OCI-LY3 (cell line): ENCODE measurements around the gene SLC2A11.

Source experiments
- H2AFZ ChIP-seq: fragments of 200-600, 300-600 bp; shearing (Covaris generic); 2 replicates; pipeline ENCODE4 v1.6.0; 2014; ENCODE audit warnings: antibody characterized with exemption, low read depth, low read length
- H3K27ac ChIP-seq: fragments of 200-600, 300-600 bp; sonication (generic); 2 replicates; pipeline ENCODE4 v1.5.1; 2014; ENCODE audit warnings: mild to moderate bottlenecking, low read length, moderate library complexity, mixed read lengths
- H3K27me3 ChIP-seq: fragments of 200-600, 300-600 bp; sonication (generic); 2 replicates; pipeline ENCODE4 v1.6.1; 2014; ENCODE audit warnings: low read depth, low read length, mixed read lengths
- H3K36me3 ChIP-seq: fragments of 200-600, 300-600 bp; sonication (generic); replicated peaks from 2 replicates; pipeline ENCODE3; 2014; ENCODE audit warnings: low read depth, low read length, mixed read lengths
- H3K4me1 ChIP-seq: fragments of 300-600, 200-600 bp; sonication (generic); 2 replicates; pipeline ENCODE4 v1.6.1; 2014; ENCODE audit warnings: low read length, mixed read lengths
- H3K4me2 ChIP-seq: fragments of 200-600, 300-600 bp; sonication (generic); 2 replicates; pipeline ENCODE4 v1.6.1; 2014; ENCODE audit warnings: low read length, mixed read lengths
- H3K4me3 ChIP-seq: fragments of 300-600, 200-600 bp; sonication (generic); 2 replicates; pipeline ENCODE4 v1.5.1; 2014; ENCODE audit warnings: antibody characterized with exemption, mild to moderate bottlenecking, low read length, moderate library complexity
- H3K79me2 ChIP-seq: fragments of 300-600, 200-600 bp; shearing (Covaris generic); 2 replicates; pipeline ENCODE4 v1.6.1; 2014; ENCODE audit warnings: mild to moderate bottlenecking, low read length, mixed read lengths
- H3K9ac ChIP-seq: fragments of 300-600, 200-600 bp; shearing (Covaris generic); 2 replicates; pipeline ENCODE4 v1.6.0; 2014; ENCODE audit warnings: mild to moderate bottlenecking, low read length, moderate library complexity
- H3K9me3 ChIP-seq: fragments of 200-600, 300-600 bp; shearing (Covaris generic); 2 replicates; pipeline ENCODE4 v1.6.1; 2014; ENCODE audit warnings: low read length, mixed read lengths; ENCODE audit not compliant: insufficient read depth
- H4K20me1 ChIP-seq: fragments of 200-600, 300-600 bp; sonication (generic); 2 replicates; pipeline ENCODE4 v1.6.1; 2016; ENCODE audit warnings: low read length, mixed read lengths; ENCODE audit not compliant: insufficient read depth
- EZH2phosphoT487 ChIP-seq: fragments of 200-600 bp; shearing (Covaris generic); IDR thresholded peaks from 2 replicates; pipeline ENCODE4 v1.6.1; 2018; ENCODE audit warnings: antibody characterized with exemption, mixed run types, low read depth
- TF ChIP-seq, protein P1 (sequence below): fragments of 200-600, 300-600 bp; sonication (generic); IDR thresholded peaks from 2 replicates; pipeline ENCODE4 v1.5.1; 2014; ENCODE audit warnings: antibody characterized with exemption, low read length, low read depth

The SLC2A11 gene

DNA sequence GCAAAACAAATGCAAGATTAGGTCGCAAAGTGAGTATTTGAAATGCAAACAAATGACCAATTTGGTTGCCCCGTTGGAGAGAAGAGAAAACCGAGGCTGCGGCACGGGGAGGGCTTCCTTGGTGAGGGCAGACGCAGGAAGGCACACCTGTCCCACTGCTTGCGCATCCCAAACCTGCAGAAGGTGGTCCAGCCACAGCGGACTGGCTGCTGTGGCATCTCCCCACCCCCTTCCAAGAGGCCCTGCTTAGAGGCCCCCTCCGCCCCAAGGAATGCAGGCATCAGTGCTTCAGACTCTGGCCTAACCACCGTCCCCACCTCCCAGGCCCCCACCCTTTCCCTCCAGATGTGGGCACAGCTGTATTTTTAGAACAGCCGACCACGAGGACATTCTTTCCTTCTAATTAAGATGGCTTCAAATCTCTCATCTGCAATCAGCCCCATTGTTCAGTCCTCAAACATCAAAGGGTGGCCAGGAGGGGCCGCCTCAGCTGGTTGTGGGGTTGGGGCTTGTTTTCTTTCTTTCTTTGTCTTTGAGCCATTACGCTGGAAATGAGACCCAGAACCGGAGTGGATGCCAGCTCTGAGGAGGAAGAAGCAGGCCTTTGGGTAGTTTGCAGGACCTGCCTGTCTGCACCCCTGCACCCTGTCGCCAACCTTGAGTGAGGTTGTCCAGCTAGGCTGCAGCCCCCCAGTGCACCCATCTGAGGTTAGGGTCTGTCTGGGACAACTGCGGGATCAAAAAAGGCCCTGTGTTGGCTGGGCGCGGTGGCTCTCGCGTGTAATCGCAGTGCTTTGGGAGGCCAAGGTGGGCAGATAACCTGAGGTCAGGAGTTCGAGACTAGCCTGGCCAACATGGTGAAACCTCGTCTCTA is 9.4 kb upstream of the SLC2A11 start:
- Histone ChIP-seq H3K4me1 (peaks cover 68% of the 10 kb centered on the region), H3K4me3 (no peak overlapping the region), H3K9me3 (no peaks in the 10 kb centered on the region), H3K27ac (no peak overlapping the region), H3K79me2 (no peaks in the 10 kb centered on the region), H4K20me1 (no peaks in the 10 kb centered on the region), H3K27me3 (0 out of 2 replicates have a peak, but pooled peaks cover 3% of the 10 kb centered on the region), H3K4me2 (peak overlapping the region; percentile 37), H2AFZ (no peak overlapping the region), H3K9ac (no peak overlapping the region), H3K36me3 (no peaks in the 10 kb centered on the region)
- no peak for TF ChIP-seq EZH2phosphoT487
- TF ChIP-seq, protein P1, sequence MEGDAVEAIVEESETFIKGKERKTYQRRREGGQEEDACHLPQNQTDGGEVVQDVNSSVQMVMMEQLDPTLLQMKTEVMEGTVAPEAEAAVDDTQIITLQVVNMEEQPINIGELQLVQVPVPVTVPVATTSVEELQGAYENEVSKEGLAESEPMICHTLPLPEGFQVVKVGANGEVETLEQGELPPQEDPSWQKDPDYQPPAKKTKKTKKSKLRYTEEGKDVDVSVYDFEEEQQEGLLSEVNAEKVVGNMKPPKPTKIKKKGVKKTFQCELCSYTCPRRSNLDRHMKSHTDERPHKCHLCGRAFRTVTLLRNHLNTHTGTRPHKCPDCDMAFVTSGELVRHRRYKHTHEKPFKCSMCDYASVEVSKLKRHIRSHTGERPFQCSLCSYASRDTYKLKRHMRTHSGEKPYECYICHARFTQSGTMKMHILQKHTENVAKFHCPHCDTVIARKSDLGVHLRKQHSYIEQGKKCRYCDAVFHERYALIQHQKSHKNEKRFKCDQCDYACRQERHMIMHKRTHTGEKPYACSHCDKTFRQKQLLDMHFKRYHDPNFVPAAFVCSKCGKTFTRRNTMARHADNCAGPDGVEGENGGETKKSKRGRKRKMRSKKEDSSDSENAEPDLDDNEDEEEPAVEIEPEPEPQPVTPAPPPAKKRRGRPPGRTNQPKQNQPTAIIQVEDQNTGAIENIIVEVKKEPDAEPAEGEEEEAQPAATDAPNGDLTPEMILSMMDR = no peak

DNA sequence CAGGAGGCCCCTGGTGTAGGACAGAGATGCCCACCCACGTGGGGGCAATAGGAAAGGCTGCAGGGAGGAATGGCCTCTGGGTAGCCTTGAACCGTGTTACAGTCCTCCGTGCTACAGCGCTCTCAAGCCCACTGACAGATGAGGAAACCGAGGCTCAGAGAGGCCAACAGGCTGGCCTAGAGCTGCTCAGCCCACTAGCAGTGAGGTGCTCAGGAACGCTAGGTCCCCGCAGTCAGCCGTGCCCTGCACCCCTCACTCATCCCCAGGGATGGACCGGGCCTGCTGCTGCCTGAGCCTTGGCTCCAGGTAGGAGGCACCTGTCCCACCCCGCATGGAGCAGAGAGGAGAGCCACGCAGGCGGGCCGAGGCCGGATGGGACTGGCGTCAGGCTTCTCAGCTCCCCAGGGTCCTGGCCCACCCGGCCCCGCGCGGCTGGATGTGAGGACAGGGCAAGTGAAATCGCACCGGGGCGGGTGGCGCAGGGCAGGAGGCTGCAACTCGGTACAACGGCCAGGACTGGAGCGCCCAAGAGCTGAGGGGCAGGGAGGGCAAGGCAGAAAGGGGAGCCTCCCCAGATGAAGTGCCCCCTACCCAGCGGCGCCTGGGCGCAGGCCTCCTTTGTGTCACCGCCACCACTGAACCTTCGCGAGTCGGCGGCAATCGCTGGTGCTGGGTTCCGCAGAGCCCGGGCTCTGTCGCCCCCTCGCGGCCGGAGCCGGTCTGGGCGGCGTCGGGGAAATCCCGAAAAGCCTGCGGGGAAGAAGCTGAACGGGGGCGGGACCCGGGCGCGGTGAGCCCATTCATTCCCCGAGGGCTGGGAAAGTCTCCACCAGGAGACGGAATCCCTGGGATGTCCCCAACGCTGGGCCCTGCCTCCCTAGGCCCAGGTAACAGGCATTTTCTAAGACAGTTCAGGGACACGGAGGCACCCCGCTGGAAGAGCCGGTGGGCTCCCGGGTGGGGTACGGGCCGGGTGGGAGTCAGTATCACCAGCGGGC is 8.4 kb upstream of the SLC2A11 start:
- peak overlapping the region; percentile 75 for H2AFZ ChIP-seq
- TF ChIP-seq, protein P1 = peak; percentile 97
- TF ChIP-seq EZH2phosphoT487 = no peak
- no peak overlapping the region for H3K27ac ChIP-seq
- no peaks in the 10 kb centered on the region for H3K36me3 ChIP-seq
- peak overlapping the region; percentile 95 for H3K4me2 ChIP-seq
- no peaks in the 10 kb centered on the region for H3K9me3 ChIP-seq
- 0 out of 2 replicates have a peak, but pooled peaks cover 3% of the 10 kb centered on the region for H3K27me3 ChIP-seq
- no peaks in the 10 kb centered on the region for H3K79me2 ChIP-seq
- H4K20me1 ChIP-seq = no peaks in the 10 kb centered on the region
- H3K9ac ChIP-seq = peak overlapping the region; percentile 43
- H3K4me1 ChIP-seq = peaks cover 65% of the 10 kb centered on the region
- H3K4me3 ChIP-seq = peak overlapping the region; percentile 76

DNA sequence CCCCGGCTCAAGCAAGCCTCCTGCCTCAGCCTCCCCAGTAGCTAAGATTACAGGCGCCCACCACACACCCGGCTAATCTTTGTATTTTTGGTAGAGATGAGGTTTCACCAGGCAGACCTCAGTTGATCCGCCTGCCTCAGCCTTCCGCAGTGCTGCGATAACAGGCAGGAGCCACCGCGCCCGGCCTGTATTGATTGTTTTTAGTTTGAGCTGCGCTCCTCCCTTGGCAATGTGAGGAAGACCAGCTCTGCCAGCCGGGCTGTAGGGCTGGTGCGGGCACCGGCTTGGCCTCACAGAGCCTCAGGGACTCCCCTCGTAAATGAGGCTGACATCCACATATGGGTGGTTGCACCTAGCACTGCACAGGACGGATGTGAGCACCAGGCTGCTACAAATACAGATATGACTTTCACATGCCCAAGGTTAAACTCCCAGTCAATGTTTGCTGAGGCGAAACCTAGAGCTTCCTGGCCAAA is 7.5 kb upstream of the SLC2A11 start:
- peak overlapping the region; percentile 6; the same call in 1 of the 2 replicates for H3K27ac ChIP-seq
- H3K27me3 ChIP-seq = 0 out of 2 replicates have a peak, but pooled peaks cover 3% of the 10 kb centered on the region
- H3K4me3 ChIP-seq = peak overlapping the region; percentile 76
- H3K9me3 ChIP-seq = no peaks in the 10 kb centered on the region
- H3K4me2 ChIP-seq = peak overlapping the region; percentile 95
- H3K36me3 ChIP-seq = no peaks in the 10 kb centered on the region
- no peaks in the 10 kb centered on the region for H3K79me2 ChIP-seq
- no peak for TF ChIP-seq EZH2phosphoT487
- TF ChIP-seq, protein P1 = no peak
- H3K9ac ChIP-seq = peak overlapping the region; percentile 43
- peak overlapping the region; percentile 60; the same call in 1 of the 2 replicates for H2AFZ ChIP-seq
- H3K4me1 ChIP-seq = peaks cover 56% of the 10 kb centered on the region
- H4K20me1 ChIP-seq = no peaks in the 10 kb centered on the region
